Activated CD8-positive, alpha-beta T cell treated with anti-CD3 and anti-CD28 coated beads for 36 hours (primary cell): Measurements from ENCODE around the gene PSRC1. TPM values are rescaled to one million over a fixed set of nuclear protein-coding genes. Genes with fewer than 3 reads are reported as not detected.

ENCODE experiments used
- ATAC-seq: fragments of 200-7000 bp; cut with Tn5 transposase; one replicate; pipeline ENCODE4 v1.10.0; 2021; ENCODE audit warnings: mild to moderate bottlenecking, moderate library complexity
- CTCF ChIA-PET: fragments of 350-600 bp; sonication (Branson Sonifier 250); formaldehyde crosslinking; loops from one replicate; lab custom pipeline; 2021; ENCODE audit warnings: antibody characterized with exemption; lab: Charles Lee
- POLR2A ChIA-PET: fragments of 350-600 bp; sonication (Branson Sonifier 250); formaldehyde crosslinking; loops from one replicate; lab custom pipeline; 2021; ENCODE audit warnings: antibody characterized with exemption; lab: Charles Lee
- DNase-seq: peaks from one replicate; pipeline ENCODE4 v3.0.0-alpha.2; 2020
- H3K27ac Mint-ChIP-seq: one replicate; pipeline ENCODE4 v1.8.0; 2021; ENCODE audit warnings: mild to moderate bottlenecking, mixed read lengths
- H3K27me3 Mint-ChIP-seq: one replicate; pipeline ENCODE4 v1.8.0; 2021; ENCODE audit warnings: mixed read lengths
- H3K36me3 Mint-ChIP-seq: one replicate; pipeline ENCODE4 v1.8.0; 2021; ENCODE audit warnings: low read depth, mixed read lengths
- H3K4me1 Mint-ChIP-seq: one replicate; pipeline ENCODE4 v1.8.0; 2021; ENCODE audit warnings: low read depth, mixed read lengths
- H3K4me3 Mint-ChIP-seq: one replicate; pipeline ENCODE4 v1.8.0; 2021; ENCODE audit warnings: mild to moderate bottlenecking, moderate library complexity, mixed read lengths
- H3K9me3 Mint-ChIP-seq: one replicate; pipeline ENCODE4 v1.8.0; 2021; ENCODE audit warnings: mixed read lengths
- intact Hi-C: fragments of 100-400 bp; cut with micrococcal nuclease; formaldehyde crosslinking; loops from one replicate; pipeline ENCODE4 v1.10.0; 2022
- total RNA-seq, 2 experiments: library from RNA; stranded (reverse); gene quantifications; one replicate each; pipeline ENCODE4 v1.2.3, GENCODE V29; 2021
- TF ChIP-seq, protein P1 (sequence below): fragments of 200-600 bp; IDR thresholded peaks from one replicate; pipeline ENCODE4 v1.8.0; 2022; ENCODE audit warnings: antibody characterized with exemption, mild to moderate bottlenecking

PSRC1 gene
- total RNA-seq, 2 experiments from 2014 or later, result 12.9 to 14.0 TPM

DNA sequence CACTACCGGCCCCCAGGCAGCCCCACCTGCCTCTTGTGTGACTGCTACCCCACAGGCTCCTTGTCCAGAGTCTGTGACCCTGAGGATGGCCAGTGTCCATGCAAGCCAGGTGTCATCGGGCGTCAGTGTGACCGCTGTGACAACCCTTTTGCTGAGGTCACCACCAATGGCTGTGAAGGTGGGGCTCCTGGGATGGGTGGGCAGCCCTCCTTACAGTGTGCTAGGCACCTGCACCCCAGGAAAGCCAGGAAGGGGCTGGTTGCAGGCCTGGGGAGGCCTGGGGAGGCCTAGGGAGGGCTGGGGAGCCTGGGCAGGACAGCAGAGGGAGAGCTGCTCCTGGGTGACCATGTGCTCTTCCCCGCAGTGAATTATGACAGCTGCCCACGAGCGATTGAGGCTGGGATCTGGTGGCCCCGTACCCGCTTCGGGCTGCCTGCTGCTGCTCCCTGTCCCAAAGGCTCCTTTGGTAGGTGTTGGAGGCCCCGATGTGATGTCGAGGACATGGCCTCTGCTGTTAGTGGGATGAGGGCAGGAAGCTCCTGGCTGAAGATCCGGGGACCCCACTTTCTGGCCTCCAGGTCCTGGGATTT lies 17.1 kb downstream of the PSRC1 start:
- CTCF ChIA-PET, result interaction anchor here (0.7 to 4.6 kb wide), 5 partner anchors 11 to 267 kb away, joined by 3 to 47 read pairs (median 4); partner anchors contain the start of gene SORT1
- no peak for ATAC-seq
- no peaks in the 10 kb centered on the region for H3K36me3 Mint-ChIP-seq
- no peak overlapping the region for H3K4me3 Mint-ChIP-seq
- H3K9me3 Mint-ChIP-seq, result no peaks in the 10 kb centered on the region
- no peak overlapping the region for H3K27ac Mint-ChIP-seq
- POLR2A ChIA-PET, result interaction anchor here (0.6 to 1.1 kb wide), 2 partner anchors 42 to 219 kb away, joined by 3 to 4 read pairs; no protein-coding TSS in a partner anchor
- peaks cover 2% of the 10 kb centered on the region for H3K4me1 Mint-ChIP-seq
- DNase-seq, result no peak
- no peaks in the 10 kb centered on the region for H3K27me3 Mint-ChIP-seq
- TF ChIP-seq, protein P1, sequence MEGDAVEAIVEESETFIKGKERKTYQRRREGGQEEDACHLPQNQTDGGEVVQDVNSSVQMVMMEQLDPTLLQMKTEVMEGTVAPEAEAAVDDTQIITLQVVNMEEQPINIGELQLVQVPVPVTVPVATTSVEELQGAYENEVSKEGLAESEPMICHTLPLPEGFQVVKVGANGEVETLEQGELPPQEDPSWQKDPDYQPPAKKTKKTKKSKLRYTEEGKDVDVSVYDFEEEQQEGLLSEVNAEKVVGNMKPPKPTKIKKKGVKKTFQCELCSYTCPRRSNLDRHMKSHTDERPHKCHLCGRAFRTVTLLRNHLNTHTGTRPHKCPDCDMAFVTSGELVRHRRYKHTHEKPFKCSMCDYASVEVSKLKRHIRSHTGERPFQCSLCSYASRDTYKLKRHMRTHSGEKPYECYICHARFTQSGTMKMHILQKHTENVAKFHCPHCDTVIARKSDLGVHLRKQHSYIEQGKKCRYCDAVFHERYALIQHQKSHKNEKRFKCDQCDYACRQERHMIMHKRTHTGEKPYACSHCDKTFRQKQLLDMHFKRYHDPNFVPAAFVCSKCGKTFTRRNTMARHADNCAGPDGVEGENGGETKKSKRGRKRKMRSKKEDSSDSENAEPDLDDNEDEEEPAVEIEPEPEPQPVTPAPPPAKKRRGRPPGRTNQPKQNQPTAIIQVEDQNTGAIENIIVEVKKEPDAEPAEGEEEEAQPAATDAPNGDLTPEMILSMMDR, result no peak
- intact Hi-C loops, result no loop called here

DNA sequence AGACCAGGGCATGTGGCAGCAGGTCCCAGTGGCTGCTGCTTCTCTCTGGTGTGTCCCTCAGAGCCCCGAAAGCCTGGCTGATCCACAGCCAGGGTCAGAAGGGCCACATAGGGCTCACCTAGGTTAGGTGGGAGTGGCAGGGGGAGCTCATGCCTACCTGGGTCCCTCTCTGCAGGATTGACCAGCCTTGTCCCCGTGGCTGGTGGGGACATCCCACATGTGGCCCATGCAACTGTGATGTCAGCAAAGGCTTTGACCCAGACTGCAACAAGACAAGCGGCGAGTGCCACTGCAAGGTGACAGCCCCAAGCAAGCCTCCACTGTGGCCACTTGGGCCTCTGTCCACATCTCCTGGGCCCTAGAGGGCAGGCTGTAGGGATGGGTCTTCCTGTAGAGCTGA lies 17.9 kb downstream of the PSRC1 start:
- Mint-ChIP-seq H3K4me3 (no peak overlapping the region), H3K9me3 (no peaks in the 10 kb centered on the region), H3K4me1 (peaks cover 2% of the 10 kb centered on the region), H3K36me3 (no peaks in the 10 kb centered on the region), H3K27me3 (no peaks in the 10 kb centered on the region), H3K27ac (no peak overlapping the region)
- POLR2A ChIA-PET, result interaction anchor here (1.1 to 1.5 kb wide), 2 partner anchors 10 to 41 kb away, joined by 3 to 4 read pairs; no protein-coding TSS in a partner anchor
- DNase-seq, result no peak
- TF ChIP-seq, protein P1, result no peak
- intact Hi-C loops, result no loop called here
- CTCF ChIA-PET, result interaction anchor here (0.7 to 4.6 kb wide), 7 partner anchors 10 to 268 kb away, joined by 3 to 47 read pairs (median 6); partner anchors contain the start of gene SORT1
- ATAC-seq, result no peak

DNA sequence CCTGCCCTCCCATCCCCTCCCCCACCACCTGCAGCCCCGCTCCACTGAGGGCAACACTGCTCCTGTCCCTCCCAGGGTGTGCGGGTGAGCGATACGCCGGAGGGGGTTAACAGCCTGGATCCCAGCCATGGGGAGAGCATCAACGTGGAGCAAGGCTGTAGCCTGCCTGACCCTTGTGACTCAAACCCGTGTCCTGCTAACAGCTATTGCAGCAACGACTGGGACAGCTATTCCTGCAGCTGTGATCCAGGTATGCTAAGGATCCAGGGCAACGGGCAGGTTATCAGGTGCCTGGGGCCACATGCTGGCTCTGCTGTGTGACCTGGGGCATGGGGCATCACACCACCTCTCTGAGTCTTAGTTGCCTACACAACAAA lies 18.6 kb downstream of the PSRC1 start:
- ChIA-PET POLR2A (interaction anchor here (1.1 to 1.5 kb wide), 2 partner anchors 10 to 41 kb away, joined by 3 to 4 read pairs; no protein-coding TSS in a partner anchor), CTCF (interaction anchor here (0.6 to 4.6 kb wide), 13 partner anchors 13 to 268 kb away, joined by 3 to 47 read pairs (median 4); partner anchors contain the start of genes SARS1 and SORT1)
- no peaks in the 10 kb centered on the region for H3K27me3 Mint-ChIP-seq
- DNase-seq, result no peak
- H3K9me3 Mint-ChIP-seq, result no peaks in the 10 kb centered on the region
- no peak overlapping the region for H3K4me3 Mint-ChIP-seq
- no peak overlapping the region for H3K27ac Mint-ChIP-seq
- TF ChIP-seq, protein P1, result no peak
- H3K36me3 Mint-ChIP-seq, result no peaks in the 10 kb centered on the region
- no peak for ATAC-seq
- H3K4me1 Mint-ChIP-seq, result peaks cover 2% of the 10 kb centered on the region
- intact Hi-C loops, result loop anchor here (5.0 kb wide), 3 partner anchors 57 to 268 kb away; partner anchors contain the start of gene SORT1

DNA sequence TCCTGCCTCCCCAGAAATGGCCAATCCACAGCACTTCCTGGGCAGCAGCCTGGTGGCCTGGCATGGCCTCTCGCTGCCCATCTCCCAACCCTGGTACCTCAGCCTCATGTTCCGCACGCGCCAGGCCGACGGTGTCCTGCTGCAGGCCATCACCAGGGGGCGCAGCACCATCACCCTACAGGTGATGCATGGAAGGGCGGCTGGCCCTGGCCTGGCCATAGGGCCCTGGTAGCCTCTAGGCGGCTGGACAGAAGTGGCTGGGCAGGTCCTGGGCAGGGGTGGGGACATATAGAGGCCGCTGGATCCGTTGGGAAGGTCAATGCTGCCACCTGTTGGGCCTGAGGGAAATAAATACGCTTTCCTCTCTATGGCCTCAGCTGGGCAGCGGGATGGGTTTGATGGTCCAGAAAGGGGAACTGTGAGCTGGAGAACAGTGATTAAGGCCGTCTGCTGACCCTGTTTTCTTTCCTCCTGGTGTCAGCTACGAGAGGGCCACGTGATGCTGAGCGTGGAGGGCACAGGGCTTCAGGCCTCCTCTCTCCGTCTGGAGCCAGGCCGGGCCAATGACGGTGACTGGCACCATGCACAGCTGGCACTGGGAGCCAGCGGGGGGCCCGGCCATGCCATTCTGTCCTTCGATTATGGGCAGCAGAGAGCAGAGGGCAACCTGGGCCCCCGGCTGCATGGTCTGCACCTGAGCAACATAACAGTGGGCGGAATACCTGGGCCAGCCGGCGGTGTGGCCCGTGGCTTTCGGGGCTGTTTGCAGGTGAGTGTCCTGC lies 19.2 kb downstream of the PSRC1 start:
- DNase-seq (peak; percentile 89), ATAC-seq (peak; percentile 99)
- peaks cover 2% of the 10 kb centered on the region for H3K4me1 Mint-ChIP-seq
- no peaks in the 10 kb centered on the region for H3K9me3 Mint-ChIP-seq
- POLR2A ChIA-PET, result interaction anchor here (0.6 to 1.5 kb wide), 2 partner anchors 9 to 30 kb away, joined by 4 to 6 read pairs; no protein-coding TSS in a partner anchor
- peak overlapping the region; percentile 76 for H3K27ac Mint-ChIP-seq
- intact Hi-C loops, result loop anchor here (5.0 kb wide), 3 partner anchors 56 to 269 kb away; partner anchors contain the start of gene SORT1
- H3K36me3 Mint-ChIP-seq, result no peaks in the 10 kb centered on the region
- TF ChIP-seq, protein P1, result peak; percentile 97
- peak overlapping the region; percentile 12 for H3K4me3 Mint-ChIP-seq
- CTCF ChIA-PET, result interaction anchor here (0.6 to 4.6 kb wide), 16 partner anchors 11 to 269 kb away, joined by 3 to 47 read pairs (median 4); partner anchors contain the start of genes SARS1 and SORT1
- H3K27me3 Mint-ChIP-seq, result no peaks in the 10 kb centered on the region
